HCT116 (cell line): ENCODE data around the gene POP4. TPM values are rescaled to one million over a fixed set of nuclear protein-coding genes. Genes with fewer than 3 reads are reported as not detected.

Experiments used
- ATAC-seq: fragments of 200-7000 bp; cut with Tn5 transposase; 2 replicates; pipeline ENCODE4 v1.9.1; 2020; ENCODE audit warnings: mild to moderate bottlenecking, moderate library complexity
- BruUV-seq: library from RNA; stranded (reverse); fragments of 400-500 nt; replicated peaks from 2 replicates; lab custom pipeline; 2021; lab: Mats Ljungman, UMichigan
- CTCF ChIA-PET: fragments of 300-600 bp; sonication (Branson Sonifier 250); formaldehyde crosslinking; loops from one replicate; lab custom pipeline; 2021; ENCODE audit warnings: antibody characterized with exemption; lab: Charles Lee
- POLR2A ChIA-PET: fragments of 300-600, 350-600 bp; sonication (Branson Sonifier 250); formaldehyde crosslinking; loops from one replicate; lab custom pipeline; 2021; ENCODE audit warnings: antibody characterized with exemption; lab: Charles Lee
- RAD21 ChIA-PET, 2 experiments: fragments of 300-600 bp; sonication (Branson Sonifier 250); formaldehyde crosslinking; loops; one replicate each; lab custom pipeline; 2023; ENCODE audit warnings: low total read pairs in 2 of 2; ENCODE audit not compliant: uncharacterized antibody in 2 of 2, unreplicated experiment in 2 of 2, low non-redundant PET in 1 of 2; lab: Charles Lee
- DNase-seq: peaks from one replicate; pipeline ENCODE4 v3.0.0-alpha.2; 2010; ENCODE audit warnings: low read depth, low spot score
- H2AFZ ChIP-seq: fragments of 200-600 bp; shearing (Covaris generic), sonication (generic); 2 replicates; pipeline ENCODE4 v1.6.1; 2017; ENCODE audit warnings: low read depth, mixed run types, mixed read lengths, antibody characterized with exemption, low read length; ENCODE audit not compliant: poor library complexity, severe bottlenecking
- H3K27ac ChIP-seq: 2 replicates; pipeline ENCODE4 v1.5.1; 2012; ENCODE audit warnings: low read depth, low read length
- H3K27me3 ChIP-seq: fragments of 200-600 bp; sonication (generic); 2 replicates; pipeline ENCODE4 v1.6.1; 2016; ENCODE audit warnings: mixed run types, low read length, mixed read lengths; ENCODE audit not compliant: insufficient read depth
- H3K36me3 ChIP-seq, 2 experiments: fragments of 200-500 bp in 1 of 2; fragments of 200-600 bp in 1 of 2; sonication (Bioruptor generic) in 1 of 2; sonication (generic) in 1 of 2; 2 replicates each; pipeline versions ENCODE4 v1.5.1 to v1.6.1; 2014 to 2016; ENCODE audit warnings: low read length in 2 of 2, inconsistent platforms in 1 of 2, mixed read lengths in 1 of 2, mixed run types in 1 of 2; ENCODE audit not compliant: insufficient read depth in 2 of 2, control insufficient read depth in 1 of 2
- H3K4me1 ChIP-seq, 2 experiments: fragments of 200-600 bp in 1 of 2; sonication (generic) in 1 of 2; 2 replicates each; pipeline versions ENCODE4 v1.5.1 to v1.6.1; 2012 to 2017; ENCODE audit warnings: low read length in 2 of 2, inconsistent platforms in 1 of 2, mild to moderate bottlenecking in 1 of 2, mixed read lengths in 1 of 2, mixed run types in 1 of 2, moderate library complexity in 1 of 2; ENCODE audit not compliant: insufficient read depth in 2 of 2, control insufficient read depth in 1 of 2
- H3K4me2 ChIP-seq: fragments of 200-600 bp; sonication (generic); 2 replicates; pipeline ENCODE4 v1.6.1; 2017; ENCODE audit warnings: mixed run types, low read length, mixed read lengths
- H3K4me3 ChIP-seq, 2 experiments: fragments of 200-600 bp in 1 of 2; sonication (generic) in 1 of 2; replicated peaks in 1 of 2; 2 replicates each; pipeline ENCODE4 v1.5.1; 2011 to 2016; ENCODE audit warnings: low read length in 2 of 2, control low read depth in 1 of 2, low read depth in 1 of 2, mild to moderate bottlenecking in 1 of 2, mixed read lengths in 1 of 2, mixed run types in 1 of 2
- H3K79me2 ChIP-seq: fragments of 200-600 bp; sonication (generic); 2 replicates; pipeline ENCODE4 v1.6.1; 2017; ENCODE audit warnings: mild to moderate bottlenecking, mixed run types, low read length, moderate library complexity, mixed read lengths; ENCODE audit not compliant: insufficient read depth
- H3K9ac ChIP-seq: fragments of 200-600 bp; sonication (generic); 2 replicates; pipeline ENCODE4 v1.6.1; 2016; ENCODE audit warnings: low read length, mixed read lengths
- H3K9me2 ChIP-seq: fragments of 200-600 bp; sonication (generic), shearing (Covaris generic); 2 replicates; pipeline ENCODE4 v1.6.1; 2017; ENCODE audit warnings: mixed run types, mild to moderate bottlenecking, moderate library complexity; ENCODE audit not compliant: insufficient read depth
- H3K9me3 ChIP-seq, 2 experiments: fragments of 200-500 bp in 1 of 2; fragments of 200-600 bp in 1 of 2; sonication (Bioruptor generic) in 1 of 2; sonication (generic) in 1 of 2; 2 replicates each; pipeline ENCODE4 v1.6.1; 2014 to 2017; ENCODE audit warnings: low read length in 2 of 2, mixed read lengths in 2 of 2, inconsistent platforms in 1 of 2, low read depth in 1 of 2, mild to moderate bottlenecking in 1 of 2, mixed run types in 1 of 2, moderate library complexity in 1 of 2; ENCODE audit not compliant: control insufficient read depth in 1 of 2, insufficient read depth in 1 of 2
- H4K20me1 ChIP-seq: fragments of 200-600 bp; sonication (generic), shearing (Covaris generic); 2 replicates; pipeline ENCODE4 v1.6.1; 2017; ENCODE audit warnings: mixed run types, mild to moderate bottlenecking, moderate library complexity; ENCODE audit not compliant: insufficient read depth
- EGR1 ChIP-seq: IDR thresholded peaks from 2 replicates; pipeline ENCODE4 v1.6.1; 2012; ENCODE audit warnings: low read depth
- EZH2 ChIP-seq: fragments of 200-600 bp; sonication (generic); IDR thresholded peaks from 2 replicates; pipeline ENCODE4 v1.6.1; 2017; ENCODE audit warnings: antibody characterized with exemption, mixed run types
- EZH2phosphoT487 ChIP-seq: fragments of 200-600 bp; IDR thresholded peaks from 2 replicates; pipeline ENCODE4 v1.6.1; 2018; ENCODE audit warnings: antibody characterized with exemption, borderline replicate concordance
- JUND ChIP-seq: IDR thresholded peaks from 2 replicates; pipeline ENCODE4 v1.6.1; 2012
- POLR2AphosphoS5 ChIP-seq: IDR thresholded peaks from 2 replicates; pipeline ENCODE4 v1.6.1; 2011; ENCODE audit warnings: mild to moderate bottlenecking, low read depth, low read length, moderate library complexity
- SRF ChIP-seq: IDR thresholded peaks from 2 replicates; pipeline ENCODE4 v1.6.1; 2012; ENCODE audit warnings: low read depth
- ZBTB33 ChIP-seq: IDR thresholded peaks from 2 replicates; pipeline ENCODE4 v1.6.1; 2011; ENCODE audit warnings: mild to moderate bottlenecking, low read length, moderate library complexity; ENCODE audit not compliant: insufficient replicate concordance; ENCODE audit errors: extremely low read depth
- intact Hi-C: fragments of 100-400 bp; cut with micrococcal nuclease; formaldehyde crosslinking; loops from 2 replicates; pipeline ENCODE4 v1.10.0; 2022
- total RNA-seq: library from RNA; stranded (reverse); gene quantifications from one replicate; pipeline ENCODE4 v1.2.1, GENCODE V29; 2021; ENCODE audit not compliant: unreplicated experiment
- TF ChIP-seq, protein P1 (sequence below), 3 experiments: fragments of 200-600 bp in 1 of 3; sonication (generic) in 1 of 3; IDR thresholded peaks in 2 of 3; conservative IDR thresholded peaks in 1 of 3; 2 replicates each; pipeline ENCODE4 v1.5.1; 2012 to 2017; ENCODE audit warnings: low read depth in 2 of 3, low read length in 2 of 3, antibody characterized with exemption in 1 of 3, borderline replicate concordance in 1 of 3, control low read depth in 1 of 3, mild to moderate bottlenecking in 1 of 3, mixed read lengths in 1 of 3, mixed run types in 1 of 3, moderate library complexity in 1 of 3; ENCODE audit not compliant: insufficient read depth in 1 of 3

Gene POP4
- total RNA-seq, 1 experiment from 2014 or later: 61.2 TPM

DNA sequence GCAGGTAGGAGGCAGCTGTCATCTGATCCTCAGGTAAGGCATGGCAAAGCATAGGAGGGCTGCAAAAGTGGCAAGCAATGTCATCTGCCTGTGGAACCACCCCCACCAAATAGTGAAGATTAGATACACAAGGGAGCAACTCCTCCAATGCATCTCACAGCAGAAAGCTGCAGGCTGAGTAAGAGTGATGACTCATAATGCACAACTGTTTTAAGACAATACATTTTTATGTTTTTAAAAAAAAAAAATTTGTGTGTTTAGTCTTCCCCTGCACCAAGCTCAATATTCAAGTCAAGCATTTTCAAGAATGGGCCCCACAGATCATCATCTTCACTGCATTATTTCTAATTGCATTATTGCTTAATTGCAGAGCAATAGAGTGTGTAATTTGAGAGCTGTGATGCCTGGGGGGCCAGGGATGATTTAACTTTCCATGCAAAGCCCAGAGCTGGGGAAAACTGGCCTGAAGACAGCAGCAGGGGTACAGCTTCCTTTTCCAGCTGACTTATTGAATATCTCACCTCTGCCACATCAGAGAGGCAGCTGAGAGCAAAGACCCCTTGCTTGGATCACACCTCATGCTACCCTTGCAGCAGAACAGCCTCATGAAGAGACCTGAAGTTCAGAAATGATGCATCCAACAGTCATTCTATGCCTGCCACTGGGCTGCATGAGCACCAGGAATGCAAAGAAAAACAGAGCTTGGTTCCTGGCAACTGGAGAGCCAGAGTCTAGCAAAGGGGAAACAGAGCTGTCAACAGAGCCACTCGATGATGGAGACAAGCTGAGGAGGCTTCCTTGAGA lies 22.7 kb upstream of the POP4 start:
- no peak overlapping the region for H3K9ac ChIP-seq
- intact Hi-C loops: no loop called here
- DNase-seq (no peak), ATAC-seq (no peak)
- H4K20me1 ChIP-seq: no peaks in the 10 kb centered on the region
- H3K4me1 ChIP-seq: no peaks in the 10 kb centered on the region
- TF ChIP-seq, protein P1, sequence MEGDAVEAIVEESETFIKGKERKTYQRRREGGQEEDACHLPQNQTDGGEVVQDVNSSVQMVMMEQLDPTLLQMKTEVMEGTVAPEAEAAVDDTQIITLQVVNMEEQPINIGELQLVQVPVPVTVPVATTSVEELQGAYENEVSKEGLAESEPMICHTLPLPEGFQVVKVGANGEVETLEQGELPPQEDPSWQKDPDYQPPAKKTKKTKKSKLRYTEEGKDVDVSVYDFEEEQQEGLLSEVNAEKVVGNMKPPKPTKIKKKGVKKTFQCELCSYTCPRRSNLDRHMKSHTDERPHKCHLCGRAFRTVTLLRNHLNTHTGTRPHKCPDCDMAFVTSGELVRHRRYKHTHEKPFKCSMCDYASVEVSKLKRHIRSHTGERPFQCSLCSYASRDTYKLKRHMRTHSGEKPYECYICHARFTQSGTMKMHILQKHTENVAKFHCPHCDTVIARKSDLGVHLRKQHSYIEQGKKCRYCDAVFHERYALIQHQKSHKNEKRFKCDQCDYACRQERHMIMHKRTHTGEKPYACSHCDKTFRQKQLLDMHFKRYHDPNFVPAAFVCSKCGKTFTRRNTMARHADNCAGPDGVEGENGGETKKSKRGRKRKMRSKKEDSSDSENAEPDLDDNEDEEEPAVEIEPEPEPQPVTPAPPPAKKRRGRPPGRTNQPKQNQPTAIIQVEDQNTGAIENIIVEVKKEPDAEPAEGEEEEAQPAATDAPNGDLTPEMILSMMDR (IDR thresholded peaks at IDR 0.05 in 2 of 3, conservative IDR thresholded peaks at IDR 0.05 in 1 of 3; ENCODE audit: borderline replicate concordance in 1 of 3, insufficient read depth in 1 of 3, low read depth in 2 of 3, low read length in 2 of 3): no peak
- TF ChIP-seq POLR2AphosphoS5 (no peak), JUND (no peak), EZH2phosphoT487 (no peak), EGR1 (no peak), ZBTB33 (no peak), EZH2 (no peak), SRF (no peak)
- no peak overlapping the region for H3K27ac ChIP-seq
- POLR2A ChIA-PET: interaction anchor here (0.9 kb wide), 1 partner anchor 23 kb away, joined by 4 read pairs; the partner anchor contains the start of gene POP4
- no peaks in the 10 kb centered on the region for H3K9me2 ChIP-seq
- no peaks in the 10 kb centered on the region for H3K79me2 ChIP-seq
- H2AFZ ChIP-seq: no peak overlapping the region
- no TSS peak for BruUV-seq
- H3K4me2 ChIP-seq: no peak overlapping the region
- CTCF ChIA-PET: no interaction called here
- RAD21 ChIA-PET: no interaction called here
- peaks cover 41% of the 10 kb centered on the region for H3K27me3 ChIP-seq
- no peaks in the 10 kb centered on the region for H3K9me3 ChIP-seq
- H3K36me3 ChIP-seq: no peaks in the 10 kb centered on the region
- H3K4me3 ChIP-seq: no peak overlapping the region
